ENCODE measurements around the gene SLC38A1.

DNA sequence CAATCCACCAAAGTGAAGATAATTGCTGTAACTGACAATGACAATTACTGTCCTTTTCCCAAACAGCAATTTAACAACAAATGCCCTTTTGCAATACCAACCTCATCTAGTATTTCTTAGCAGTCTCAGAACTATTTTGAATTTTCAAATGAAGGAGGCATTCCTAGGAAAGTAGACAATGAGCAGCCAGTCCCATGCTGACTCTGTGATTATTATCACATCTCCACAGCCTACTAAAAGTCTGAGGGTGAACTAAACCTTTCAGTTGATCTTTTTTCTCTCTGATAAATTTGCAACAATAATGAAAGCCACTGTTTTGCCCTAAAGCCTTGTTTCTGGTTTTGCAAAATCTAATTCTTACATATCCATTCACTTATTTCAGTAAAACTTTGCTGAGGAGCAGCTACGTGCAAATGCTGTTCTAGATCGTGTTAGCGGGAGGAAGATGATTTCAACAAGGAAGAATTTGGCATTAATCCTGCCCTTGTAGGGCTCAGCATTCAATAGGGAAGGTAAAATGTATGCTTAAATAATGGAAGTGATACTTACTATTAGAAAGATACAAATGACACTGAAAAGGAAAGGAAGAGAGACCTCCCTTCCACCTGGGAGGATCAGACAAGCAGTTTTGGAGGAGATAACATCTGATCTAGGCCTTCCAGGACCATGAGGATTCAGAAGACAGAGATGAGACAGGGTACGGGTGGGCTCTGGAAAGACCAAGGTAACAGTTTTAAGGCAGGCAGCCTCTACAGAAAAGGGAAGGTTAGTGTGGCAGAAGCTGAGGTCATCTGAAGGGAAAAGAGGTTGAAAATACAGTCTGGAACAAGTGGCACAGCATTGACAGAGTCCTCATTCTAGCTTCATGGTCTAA is 47.4 kb downstream of the SLC38A1 start:
- no peak for TF ChIP-seq POLR2A (IDR thresholded peaks at IDR 0.05)
- TF ChIP-seq, protein P1, sequence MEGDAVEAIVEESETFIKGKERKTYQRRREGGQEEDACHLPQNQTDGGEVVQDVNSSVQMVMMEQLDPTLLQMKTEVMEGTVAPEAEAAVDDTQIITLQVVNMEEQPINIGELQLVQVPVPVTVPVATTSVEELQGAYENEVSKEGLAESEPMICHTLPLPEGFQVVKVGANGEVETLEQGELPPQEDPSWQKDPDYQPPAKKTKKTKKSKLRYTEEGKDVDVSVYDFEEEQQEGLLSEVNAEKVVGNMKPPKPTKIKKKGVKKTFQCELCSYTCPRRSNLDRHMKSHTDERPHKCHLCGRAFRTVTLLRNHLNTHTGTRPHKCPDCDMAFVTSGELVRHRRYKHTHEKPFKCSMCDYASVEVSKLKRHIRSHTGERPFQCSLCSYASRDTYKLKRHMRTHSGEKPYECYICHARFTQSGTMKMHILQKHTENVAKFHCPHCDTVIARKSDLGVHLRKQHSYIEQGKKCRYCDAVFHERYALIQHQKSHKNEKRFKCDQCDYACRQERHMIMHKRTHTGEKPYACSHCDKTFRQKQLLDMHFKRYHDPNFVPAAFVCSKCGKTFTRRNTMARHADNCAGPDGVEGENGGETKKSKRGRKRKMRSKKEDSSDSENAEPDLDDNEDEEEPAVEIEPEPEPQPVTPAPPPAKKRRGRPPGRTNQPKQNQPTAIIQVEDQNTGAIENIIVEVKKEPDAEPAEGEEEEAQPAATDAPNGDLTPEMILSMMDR (IDR thresholded peaks at IDR 0.05): no peak
